Right forelimb (tissue), 1 donor: ENCODE measurements around the gene ATP6V1G1.
"Not testable (repeated sequence)": the region's sequence is repeated elsewhere in the genome, so short reads cannot be mapped to it uniquely, and the experiment has no call there.

Experiments used
- DNase-seq: peaks from one replicate; pipeline ENCODE4 v3.0.0-alpha.2; 2018

ATP6V1G1 gene

GRCh38 chr9:114587345-114588202 is at the start of gene ATP6V1G1:
Gene ATP6V1G1, plus strand, starts transcription at chr9:114587769. Its CDS starts 70 bp downstream, at chr9:114587839.
- DNase-seq = peak; percentile 98

- no peak for DNase-seq
These were observed 49.3 kb upstream of the ATP6V1G1 start for GRCh38 chr9:114538241-114538640.

GRCh38 chr9:114539701-114540380 is 47.7 kb upstream of the ATP6V1G1 start:
- DNase-seq = no peak

GRCh38 chr9:114545055-114545454 is 42.5 kb upstream of the ATP6V1G1 start:
- DNase-seq = no peak

- DNase-seq = no peak
These were observed 40.7 kb upstream of the ATP6V1G1 start for GRCh38 chr9:114546851-114547250.

GRCh38 chr9:114549697-114550330 is 37.8 kb upstream of the ATP6V1G1 start:
- DNase-seq = no peak

- no peak for DNase-seq
These were observed 35.6 kb upstream of the ATP6V1G1 start for GRCh38 chr9:114551750-114552685.

GRCh38 chr9:114552706-114553105 is 34.9 kb upstream of the ATP6V1G1 start:
- no peak for DNase-seq

- DNase-seq = no peak
These were observed 34.4 kb upstream of the ATP6V1G1 start for GRCh38 chr9:114553202-114553601.

- no peak for DNase-seq
These were observed 31.9 kb upstream of the ATP6V1G1 start for GRCh38 chr9:114555696-114556095.

GRCh38 chr9:114558027-114558675 is 29.4 kb upstream of the ATP6V1G1 start:
- no peak for DNase-seq

- no peak for DNase-seq
These were observed 27.6 kb upstream of the ATP6V1G1 start for GRCh38 chr9:114559830-114560513.

GRCh38 chr9:114560956-114561355 is 26.6 kb upstream of the ATP6V1G1 start:
- no peak for DNase-seq

GRCh38 chr9:114561771-114562170 is 25.8 kb upstream of the ATP6V1G1 start:
- DNase-seq = no peak

- no peak for DNase-seq
These were observed 22.4 kb upstream of the ATP6V1G1 start for GRCh38 chr9:114565204-114565603.

GRCh38 chr9:114570742-114571141 is 16.8 kb upstream of the ATP6V1G1 start:
- no peak for DNase-seq

GRCh38 chr9:114571391-114571790 is 16.2 kb upstream of the ATP6V1G1 start:
- no peak for DNase-seq

- no peak for DNase-seq
These were observed 15.4 kb upstream of the ATP6V1G1 start for GRCh38 chr9:114572199-114572598.

GRCh38 chr9:114574438-114574837 is 13.1 kb upstream of the ATP6V1G1 start:
- DNase-seq = no peak

GRCh38 chr9:114576779-114577178 is 10.8 kb upstream of the ATP6V1G1 start:
- DNase-seq = not testable (repeated sequence)

GRCh38 chr9:114578134-114578533 is 9.4 kb upstream of the ATP6V1G1 start:
- DNase-seq = not testable (repeated sequence)
